ENCODE measurements around the gene CST11.

Gene CST11

DNA sequence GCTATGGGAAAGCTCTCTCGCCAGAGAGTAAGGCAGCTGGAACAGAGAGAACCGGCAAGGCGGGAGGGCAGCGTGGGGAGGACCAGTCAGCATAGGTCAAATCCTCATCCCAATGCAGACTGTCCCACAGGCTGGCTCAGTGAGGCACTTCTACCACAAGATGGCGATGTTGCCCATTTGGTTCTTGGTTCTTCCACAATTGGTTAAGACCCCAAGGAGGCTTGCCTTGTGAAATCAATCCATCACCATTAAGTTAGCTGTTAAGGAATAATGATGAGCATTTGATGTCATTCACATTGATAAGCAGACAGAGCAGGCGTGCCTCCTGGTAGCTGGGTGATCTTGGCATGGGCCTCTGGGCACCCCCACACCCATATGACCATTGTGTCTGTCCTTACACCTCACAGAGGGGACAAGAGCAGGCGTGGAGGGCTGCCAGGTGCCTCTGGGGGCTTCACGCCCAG lies 10.8 kb downstream of the CST11 start:
- no peak overlapping the region for H3K4me3 Mint-ChIP-seq
- no peaks in the 10 kb centered on the region for H3K27me3 Mint-ChIP-seq
- H3K4me1 Mint-ChIP-seq, result no peaks in the 10 kb centered on the region
- no peak overlapping the region for H3K27ac Mint-ChIP-seq
- no peaks in the 10 kb centered on the region for H3K9me3 Mint-ChIP-seq
- H3K36me3 Mint-ChIP-seq, result no peaks in the 10 kb centered on the region

GRCh38 chr20:23440004-23440403 lies 12.7 kb downstream of the CST11 start:
- Mint-ChIP-seq H3K36me3 (no peaks in the 10 kb centered on the region), H3K9me3 (no peaks in the 10 kb centered on the region), H3K4me3 (no peak overlapping the region), H3K27me3 (no peaks in the 10 kb centered on the region), H3K4me1 (no peaks in the 10 kb centered on the region), H3K27ac (no peak overlapping the region)

GRCh38 chr20:23438661-23439060 lies 14.0 kb downstream of the CST11 start:
- H3K9me3 Mint-ChIP-seq, result no peaks in the 10 kb centered on the region

DNA sequence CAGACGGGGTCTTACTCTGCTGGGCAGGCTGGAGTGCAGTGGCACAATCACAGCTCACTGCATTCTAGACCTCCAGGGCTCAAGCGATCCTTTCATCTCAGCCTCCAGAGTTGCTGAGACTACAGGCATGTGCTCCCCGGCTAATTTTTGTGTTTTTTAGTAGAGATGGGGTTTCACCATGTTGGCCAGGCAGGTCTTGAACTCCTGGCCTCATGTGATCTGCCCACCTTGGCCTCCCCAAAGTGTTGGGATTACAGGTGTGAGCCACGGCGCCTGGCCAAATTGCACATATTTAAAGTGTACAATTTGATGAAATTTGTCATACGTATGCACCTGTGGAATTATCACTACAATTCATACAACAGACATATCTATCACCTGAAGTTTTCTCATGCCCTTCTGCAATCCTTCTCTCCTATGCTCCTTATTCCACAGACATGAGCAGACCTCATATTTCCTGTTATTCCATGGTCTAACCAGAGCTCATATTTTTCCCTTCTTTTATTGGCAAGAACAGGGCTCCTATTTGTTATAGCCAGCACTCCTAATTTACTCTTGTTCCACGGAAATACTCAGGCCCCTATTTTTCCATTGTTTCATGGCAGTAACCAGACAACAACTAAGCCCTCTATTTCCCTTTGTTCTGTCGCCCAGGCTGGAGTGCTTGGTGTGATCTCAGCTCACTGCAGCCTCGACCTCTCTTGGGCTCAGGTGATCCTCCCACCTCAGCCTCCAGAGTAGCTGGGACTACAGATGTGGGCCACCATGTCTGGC lies 15.4 kb downstream of the CST11 start:
- Mint-ChIP-seq H3K27me3 (no peaks in the 10 kb centered on the region), H3K27ac (no peak overlapping the region), H3K9me3 (no peaks in the 10 kb centered on the region), H3K4me3 (no peak overlapping the region), H3K36me3 (no peaks in the 10 kb centered on the region), H3K4me1 (no peaks in the 10 kb centered on the region)

More at GRCh38 chr20:23438661-23439060, 14.0 kb downstream of the CST11 start:
- no peaks in the 10 kb centered on the region for H3K4me1 Mint-ChIP-seq
- H3K36me3 Mint-ChIP-seq, result no peaks in the 10 kb centered on the region
- H3K27me3 Mint-ChIP-seq, result no peaks in the 10 kb centered on the region
- no peak overlapping the region for H3K4me3 Mint-ChIP-seq
- H3K27ac Mint-ChIP-seq, result no peak overlapping the region

DNA sequence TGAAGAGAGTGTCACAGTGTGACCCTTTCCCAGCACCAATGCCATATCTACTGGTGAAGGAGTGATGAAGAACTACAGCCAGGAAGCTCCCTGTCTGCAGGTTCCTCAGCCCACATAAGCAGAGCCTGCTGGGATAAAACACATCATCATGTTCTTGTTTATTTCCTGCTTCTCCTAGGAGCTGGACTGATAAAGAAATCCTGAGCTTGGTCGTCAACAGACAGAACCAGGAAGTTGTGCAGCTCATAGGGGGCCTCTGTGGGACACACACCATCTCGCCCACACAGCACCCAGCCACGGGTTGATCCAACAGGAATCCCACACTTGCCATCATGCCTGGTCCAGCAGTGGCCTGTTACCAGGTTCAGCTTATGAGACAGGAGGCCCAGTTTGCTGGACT lies 16.0 kb downstream of the CST11 start:
- no peaks in the 10 kb centered on the region for H3K4me1 Mint-ChIP-seq
- H3K9me3 Mint-ChIP-seq, result no peaks in the 10 kb centered on the region
- H3K27ac Mint-ChIP-seq, result no peak overlapping the region
- H3K27me3 Mint-ChIP-seq, result no peaks in the 10 kb centered on the region
- H3K4me3 Mint-ChIP-seq, result no peak overlapping the region
- no peaks in the 10 kb centered on the region for H3K36me3 Mint-ChIP-seq

DNA sequence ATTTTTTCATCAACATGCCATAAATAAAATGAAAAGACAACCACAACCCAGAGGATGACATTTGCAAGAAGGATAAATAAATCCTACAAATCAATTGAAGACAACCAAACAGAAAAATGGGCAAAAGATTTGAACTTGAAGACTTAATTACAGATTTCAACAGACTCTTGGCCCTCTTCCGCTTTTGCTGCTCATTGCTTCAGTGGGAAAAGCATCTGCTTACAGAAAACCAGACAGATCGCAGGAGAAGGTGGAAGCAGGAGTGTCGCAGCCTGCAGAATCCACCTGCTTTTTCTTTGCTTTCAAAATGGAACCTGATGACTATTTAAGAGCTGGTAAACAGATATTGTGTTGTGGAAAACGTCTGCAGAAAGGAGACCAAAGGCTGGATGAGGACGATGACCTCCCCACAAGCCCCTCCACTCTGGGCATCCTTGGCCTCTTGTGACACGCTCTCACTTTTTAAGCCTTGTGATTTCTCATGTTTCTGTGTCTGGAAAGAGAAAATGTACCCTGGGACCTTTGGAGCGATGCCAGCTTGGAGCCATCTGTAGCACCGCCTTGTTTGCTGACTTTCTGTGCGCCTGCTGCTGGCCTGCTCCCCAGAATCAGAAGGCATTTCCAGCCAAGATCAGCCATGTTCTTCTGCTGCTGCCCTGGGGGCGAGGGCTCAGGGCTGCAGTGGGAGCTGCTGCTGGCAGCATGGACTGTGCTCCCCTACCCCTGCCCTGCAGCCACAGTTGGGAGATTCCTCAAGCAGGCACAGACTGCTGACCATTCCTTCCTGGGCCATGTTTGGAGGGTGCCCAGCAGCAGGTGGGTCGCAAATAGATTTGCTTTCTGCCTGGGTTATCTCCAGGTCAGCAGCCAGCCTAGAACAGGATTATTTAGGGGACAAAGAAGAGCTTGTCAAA lies 16.8 kb downstream of the CST11 start:
- no peaks in the 10 kb centered on the region for H3K4me1 Mint-ChIP-seq
- H3K27me3 Mint-ChIP-seq, result no peaks in the 10 kb centered on the region
- no peaks in the 10 kb centered on the region for H3K36me3 Mint-ChIP-seq
- no peak overlapping the region for H3K4me3 Mint-ChIP-seq
- H3K9me3 Mint-ChIP-seq, result no peaks in the 10 kb centered on the region
- H3K27ac Mint-ChIP-seq, result no peak overlapping the region

DNA sequence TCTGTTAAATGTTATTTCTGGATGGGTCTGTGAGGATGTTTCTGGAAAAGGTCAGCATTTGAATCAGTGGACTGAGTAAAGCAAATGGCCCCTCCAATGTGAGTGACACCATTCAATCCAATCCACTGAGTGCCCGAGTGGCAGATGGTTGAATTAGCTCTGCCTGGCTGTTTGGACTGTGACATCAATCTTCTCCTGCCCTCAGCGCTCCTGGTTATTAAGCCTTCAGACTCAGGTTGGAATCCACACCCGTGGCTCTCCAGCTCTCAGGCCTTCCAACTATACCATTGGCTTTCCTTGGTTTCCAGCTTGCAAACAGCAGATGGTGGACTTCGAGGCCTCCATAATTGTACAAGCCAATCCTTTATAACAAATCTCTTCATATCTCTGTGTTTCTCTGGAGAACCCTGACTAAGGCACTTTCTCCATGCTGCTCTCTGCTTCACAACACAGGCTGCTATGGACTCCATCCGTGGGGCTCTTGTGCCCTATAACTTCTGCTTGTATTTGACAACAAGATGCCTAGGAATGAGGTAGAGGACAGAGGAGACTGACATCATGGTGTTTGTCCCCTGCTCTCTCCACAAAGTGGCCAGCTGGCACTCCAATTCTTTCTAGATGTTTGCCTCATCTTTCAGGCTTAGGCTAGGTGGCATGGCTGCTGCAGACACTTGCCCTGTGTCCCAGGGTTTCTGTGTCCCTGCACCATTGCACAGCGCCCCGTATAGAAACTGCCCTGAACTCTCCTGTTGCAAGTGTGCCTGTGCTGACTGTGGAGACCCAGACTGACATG lies 18.0 kb downstream of the CST11 start:
- Mint-ChIP-seq H3K36me3 (no peaks in the 10 kb centered on the region), H3K4me3 (no peak overlapping the region), H3K9me3 (no peaks in the 10 kb centered on the region), H3K4me1 (no peaks in the 10 kb centered on the region), H3K27me3 (no peaks in the 10 kb centered on the region), H3K27ac (no peak overlapping the region)

- Mint-ChIP-seq H3K4me3 (no peak overlapping the region), H3K27me3 (no peaks in the 10 kb centered on the region), H3K9me3 (no peaks in the 10 kb centered on the region), H3K27ac (no peak overlapping the region), H3K36me3 (no peaks in the 10 kb centered on the region), H3K4me1 (no peaks in the 10 kb centered on the region)
Measured at GRCh38 chr20:23433628-23434027, 19.0 kb downstream of the CST11 start.

DNA sequence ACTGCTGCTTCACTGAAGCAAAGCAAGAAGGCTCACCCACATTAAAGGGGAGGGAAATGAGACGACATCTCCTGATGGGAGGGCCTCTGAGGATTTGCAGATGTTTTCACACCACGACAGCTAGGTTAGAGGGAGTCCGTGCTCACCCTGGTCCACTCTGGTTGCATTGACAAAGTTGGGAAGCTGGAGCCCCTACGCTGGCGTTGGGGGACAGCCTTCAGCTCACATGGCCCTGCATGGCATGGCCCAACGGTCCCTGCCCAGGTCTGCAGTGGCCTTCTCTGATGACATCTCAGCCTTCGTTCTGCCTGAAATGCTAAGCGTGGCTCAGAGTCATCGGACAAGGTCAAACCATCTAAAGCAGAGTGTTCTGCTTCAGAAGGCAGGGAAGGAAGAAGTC lies 27.5 kb downstream of the CST11 start:
- Mint-ChIP-seq H3K4me1 (peaks cover 23% of the 10 kb centered on the region), H3K27ac (no peak overlapping the region), H3K4me3 (no peak overlapping the region), H3K27me3 (no peaks in the 10 kb centered on the region), H3K9me3 (no peaks in the 10 kb centered on the region), H3K36me3 (no peaks in the 10 kb centered on the region)

DNA sequence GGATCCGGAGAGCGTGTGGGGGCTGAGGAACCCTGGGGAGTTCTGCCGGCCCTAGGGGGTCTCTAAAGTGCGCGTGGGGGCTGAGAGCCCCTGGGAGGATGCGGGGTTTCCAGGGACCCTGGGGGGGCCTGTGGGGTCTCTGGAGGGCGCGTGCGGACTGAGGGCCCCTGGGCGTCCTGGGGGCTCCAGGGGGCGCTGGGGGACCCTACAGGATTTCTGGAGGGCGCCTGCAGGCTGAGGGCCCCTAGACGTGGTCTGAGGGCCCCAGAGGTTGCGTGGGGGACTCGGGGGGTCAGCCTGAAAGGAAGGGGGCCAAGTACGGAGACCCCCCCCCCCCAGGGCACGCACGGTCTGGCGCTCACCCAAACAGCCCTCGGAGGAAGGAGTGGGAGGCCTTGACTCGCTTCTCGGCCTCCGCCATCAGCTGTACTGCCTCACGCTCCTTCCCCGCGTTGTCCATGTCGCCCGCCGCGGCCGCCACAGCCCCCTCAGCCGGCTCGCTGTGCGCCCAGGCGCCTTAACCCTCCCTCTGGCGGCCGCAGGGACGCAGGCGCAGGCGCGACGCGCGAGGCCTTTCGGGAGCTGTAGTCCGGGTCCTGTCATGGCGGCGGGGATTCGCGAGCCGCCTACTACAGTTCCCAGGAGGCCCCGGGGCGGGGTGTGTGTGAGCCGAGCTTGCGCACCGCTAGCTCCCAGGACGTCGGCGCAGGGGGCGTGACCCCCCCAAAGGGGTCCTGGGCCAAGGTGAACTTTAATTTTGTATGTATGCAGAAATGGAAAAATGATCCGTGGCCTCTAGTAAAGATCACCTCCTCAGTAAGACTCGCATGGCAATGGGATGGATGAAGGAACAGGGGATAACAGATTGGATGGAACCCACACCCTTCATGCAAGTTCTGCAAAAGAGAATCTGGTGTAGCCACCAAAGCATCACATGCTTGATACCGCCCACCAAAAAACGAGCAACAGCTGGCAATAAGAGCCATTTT lies 31.4 kb downstream of the CST11 start, which contains the start of gene NAPB:
TSS of gene NAPB (minus strand) at position 546 of the 989 bp plus-strand sequence. CDS start at position 460, 86 bp downstream.
- peak within 1 kb of the TSS; percentile 99 for H3K4me3 Mint-ChIP-seq
- peaks cover 57% of the 10 kb centered on the region for H3K4me1 Mint-ChIP-seq
- H3K27ac Mint-ChIP-seq, result peak within 1 kb of the TSS; percentile 76
- H3K9me3 Mint-ChIP-seq, result no peaks in the 10 kb centered on the region
- no peaks in the 10 kb centered on the region for H3K36me3 Mint-ChIP-seq
- no peaks in the 10 kb centered on the region for H3K27me3 Mint-ChIP-seq

- no peaks in the 10 kb centered on the region for H3K9me3 Mint-ChIP-seq
- H3K36me3 Mint-ChIP-seq, result no peaks in the 10 kb centered on the region
- no peaks in the 10 kb centered on the region for H3K27me3 Mint-ChIP-seq
- peak overlapping the region; percentile 99 for H3K4me3 Mint-ChIP-seq
- H3K4me1 Mint-ChIP-seq, result peaks cover 65% of the 10 kb centered on the region
- peak overlapping the region; percentile 98 for H3K27ac Mint-ChIP-seq
Measured at GRCh38 chr20:23419995-23420901, 32.4 kb downstream of the CST11 start.

- H3K4me1 Mint-ChIP-seq, result peaks cover 63% of the 10 kb centered on the region
- H3K36me3 Mint-ChIP-seq, result no peaks in the 10 kb centered on the region
- peak overlapping the region; percentile 99 for H3K4me3 Mint-ChIP-seq
- H3K27ac Mint-ChIP-seq, result peak overlapping the region; percentile 98
- H3K27me3 Mint-ChIP-seq, result no peaks in the 10 kb centered on the region
- H3K9me3 Mint-ChIP-seq, result no peaks in the 10 kb centered on the region
Measured at GRCh38 chr20:23419657-23419994, 33.0 kb downstream of the CST11 start.

GRCh38 chr20:23417861-23418260 lies 34.8 kb downstream of the CST11 start:
- Mint-ChIP-seq H3K36me3 (no peaks in the 10 kb centered on the region), H3K9me3 (no peaks in the 10 kb centered on the region), H3K4me3 (no peak overlapping the region), H3K27ac (no peak overlapping the region), H3K4me1 (peaks cover 65% of the 10 kb centered on the region), H3K27me3 (no peaks in the 10 kb centered on the region)

Data from activated naive CD4-positive, alpha-beta T cell treated with anti-CD3 and anti-CD28 coated beads, Interleukin-2, amount 50 U/mL, for 24 hours (primary cell).